Measurements from ENCODE around the gene ENPP3.

Gene ENPP3

DNA sequence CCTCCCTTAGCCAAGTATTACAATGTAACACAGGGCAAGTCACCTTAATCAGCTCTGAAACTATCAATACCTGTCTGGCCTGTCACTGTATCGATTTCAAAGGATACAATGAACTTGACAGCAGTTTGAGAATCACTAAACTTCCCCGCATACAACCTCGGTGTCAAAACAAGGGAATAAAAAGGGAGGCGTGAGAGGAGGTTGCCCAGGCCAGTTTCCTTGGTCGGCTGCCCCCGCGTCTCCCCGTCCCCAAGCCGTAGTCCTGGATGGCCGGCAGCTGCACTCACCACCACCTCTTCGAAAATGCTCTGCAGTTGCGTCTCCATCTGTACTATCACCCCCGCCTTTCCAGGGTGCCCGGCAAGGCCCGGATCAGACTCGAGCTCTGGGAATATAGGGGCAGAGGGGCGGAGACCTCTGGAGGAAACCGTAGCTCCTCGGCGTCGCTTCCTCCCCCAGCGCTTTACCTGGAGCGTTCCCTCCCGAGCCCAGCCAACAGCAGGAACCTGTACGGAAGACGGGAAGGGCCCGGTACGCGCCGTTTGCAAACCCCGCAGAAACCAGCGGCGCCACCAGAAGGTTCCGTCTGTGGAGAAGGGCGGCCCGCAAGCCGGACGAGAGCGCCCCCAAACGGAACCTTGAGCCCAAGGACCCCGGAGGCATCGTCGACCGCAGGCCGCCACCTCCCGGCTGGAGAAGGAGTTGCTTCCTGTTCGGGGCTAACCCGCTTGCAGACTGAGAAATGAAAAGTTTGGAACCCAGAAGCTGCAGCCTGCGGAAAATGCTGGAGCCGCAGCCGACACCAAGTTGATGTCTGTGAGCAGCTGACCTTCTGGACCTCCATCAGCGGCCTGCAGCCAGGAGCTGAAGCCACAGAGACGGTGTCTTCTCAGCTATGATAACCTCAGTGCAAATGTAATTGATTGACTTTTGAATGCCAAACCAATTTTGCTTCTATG lies 9.1 kb upstream of the ENPP3 start, which contains the start of gene MED23 (continued):
- TF ChIP-seq ZNF2 (tag by site-specific recombination; IDR thresholded peaks at IDR 0.05) (peak; percentile 99), BCL11A (tag by site-specific recombination; IDR thresholded peaks at IDR 0.05; ENCODE audit: low read depth) (no peak), ZNF544 (tag by site-specific recombination; IDR thresholded peaks at IDR 0.05) (no peak), ZNF350 (tag by site-specific recombination; IDR thresholded peaks at IDR 0.05) (peak; percentile 89), MZF1 (tag by site-specific recombination; IDR thresholded peaks at IDR 0.05; ENCODE audit: borderline replicate concordance) (peak; percentile 65; the same call in 1 of the 2 replicates), ZNF521 (tag by site-specific recombination; IDR thresholded peaks at IDR 0.05) (no peak), ZNF37A (tag by site-specific recombination; IDR thresholded peaks at IDR 0.05) (0 out of 2 replicates have a peak, but pooled peaks have one; percentile 10), ZBTB1 (tag by site-specific recombination; IDR thresholded peaks at IDR 0.05) (no peak), ZNF76 (tag by site-specific recombination; IDR thresholded peaks at IDR 0.05; ENCODE audit: borderline replicate concordance, low read depth) (peak; percentile 93), ZNF366 (tag by site-specific recombination; conservative IDR thresholded peaks at IDR 0.05) (peak; percentile 93), KLF16 (tag by site-specific recombination; IDR thresholded peaks at IDR 0.05) (peak; percentile 98), SP3 (tag by site-specific recombination; IDR thresholded peaks at IDR 0.05) (peak; percentile 81), ZNF302 (tag by site-specific recombination; IDR thresholded peaks at IDR 0.05; ENCODE audit: low read depth) (peak; percentile 46; the same call in 1 of the 2 replicates), YY2 (tag by site-specific recombination; IDR thresholded peaks at IDR 0.05) (peak; percentile 79), ZEB2 (tag by site-specific recombination; IDR thresholded peaks at IDR 0.05) (peak; percentile 96), ZNF785 (tag by site-specific recombination; IDR thresholded peaks at IDR 0.05) (peak; percentile 94), ZNF114 (tag by site-specific recombination; IDR thresholded peaks at IDR 0.05) (no peak), ZNF362 (tag by site-specific recombination; IDR thresholded peaks at IDR 0.05) (peak; percentile 38; the same call in 1 of the 2 replicates), ZFP3 (tag by site-specific recombination; IDR thresholded peaks at IDR 0.05; ENCODE audit: low read depth) (no peak; the same call in 1 of the 2 replicates), ZNF266 (tag by site-specific recombination; IDR thresholded peaks at IDR 0.05; ENCODE audit: low read depth) (no peak), ZXDB (tag by site-specific recombination; IDR thresholded peaks at IDR 0.05) (peak; percentile 98), ZNF202 (tag by site-specific recombination; IDR thresholded peaks at IDR 0.05; ENCODE audit: borderline replicate concordance) (no peak), GLIS2 (tag by site-specific recombination; IDR thresholded peaks at IDR 0.05) (peak; percentile 29; the same call in 1 of the 2 replicates), KLF8 (tag by site-specific recombination; IDR thresholded peaks at IDR 0.05) (peak; percentile 98), ZNF416 (tag by site-specific recombination; IDR thresholded peaks at IDR 0.05) (0 out of 2 replicates have a peak, but pooled peaks have one; percentile 28), ZNF626 (tag by site-specific recombination; IDR thresholded peaks at IDR 0.05) (peak; percentile 91; the same call in 1 of the 2 replicates), ZNF341 (tag by site-specific recombination; IDR thresholded peaks at IDR 0.05; ENCODE audit: low read depth) (peak; percentile 96)
- TF ChIP-seq, protein P1, sequence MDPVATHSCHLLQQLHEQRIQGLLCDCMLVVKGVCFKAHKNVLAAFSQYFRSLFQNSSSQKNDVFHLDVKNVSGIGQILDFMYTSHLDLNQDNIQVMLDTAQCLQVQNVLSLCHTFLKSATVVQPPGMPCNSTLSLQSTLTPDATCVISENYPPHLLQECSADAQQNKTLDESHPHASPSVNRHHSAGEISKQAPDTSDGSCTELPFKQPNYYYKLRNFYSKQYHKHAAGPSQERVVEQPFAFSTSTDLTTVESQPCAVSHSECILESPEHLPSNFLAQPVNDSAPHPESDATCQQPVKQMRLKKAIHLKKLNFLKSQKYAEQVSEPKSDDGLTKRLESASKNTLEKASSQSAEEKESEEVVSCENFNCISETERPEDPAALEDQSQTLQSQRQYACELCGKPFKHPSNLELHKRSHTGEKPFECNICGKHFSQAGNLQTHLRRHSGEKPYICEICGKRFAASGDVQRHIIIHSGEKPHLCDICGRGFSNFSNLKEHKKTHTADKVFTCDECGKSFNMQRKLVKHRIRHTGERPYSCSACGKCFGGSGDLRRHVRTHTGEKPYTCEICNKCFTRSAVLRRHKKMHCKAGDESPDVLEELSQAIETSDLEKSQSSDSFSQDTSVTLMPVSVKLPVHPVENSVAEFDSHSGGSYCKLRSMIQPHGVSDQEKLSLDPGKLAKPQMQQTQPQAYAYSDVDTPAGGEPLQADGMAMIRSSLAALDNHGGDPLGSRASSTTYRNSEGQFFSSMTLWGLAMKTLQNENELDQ (tag by site-specific recombination; IDR thresholded peaks at IDR 0.05; ENCODE audit: low read depth), result no peak
- TF ChIP-seq, protein P2, sequence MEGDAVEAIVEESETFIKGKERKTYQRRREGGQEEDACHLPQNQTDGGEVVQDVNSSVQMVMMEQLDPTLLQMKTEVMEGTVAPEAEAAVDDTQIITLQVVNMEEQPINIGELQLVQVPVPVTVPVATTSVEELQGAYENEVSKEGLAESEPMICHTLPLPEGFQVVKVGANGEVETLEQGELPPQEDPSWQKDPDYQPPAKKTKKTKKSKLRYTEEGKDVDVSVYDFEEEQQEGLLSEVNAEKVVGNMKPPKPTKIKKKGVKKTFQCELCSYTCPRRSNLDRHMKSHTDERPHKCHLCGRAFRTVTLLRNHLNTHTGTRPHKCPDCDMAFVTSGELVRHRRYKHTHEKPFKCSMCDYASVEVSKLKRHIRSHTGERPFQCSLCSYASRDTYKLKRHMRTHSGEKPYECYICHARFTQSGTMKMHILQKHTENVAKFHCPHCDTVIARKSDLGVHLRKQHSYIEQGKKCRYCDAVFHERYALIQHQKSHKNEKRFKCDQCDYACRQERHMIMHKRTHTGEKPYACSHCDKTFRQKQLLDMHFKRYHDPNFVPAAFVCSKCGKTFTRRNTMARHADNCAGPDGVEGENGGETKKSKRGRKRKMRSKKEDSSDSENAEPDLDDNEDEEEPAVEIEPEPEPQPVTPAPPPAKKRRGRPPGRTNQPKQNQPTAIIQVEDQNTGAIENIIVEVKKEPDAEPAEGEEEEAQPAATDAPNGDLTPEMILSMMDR (tag by site-specific recombination; IDR thresholded peaks at IDR 0.05), result peak; percentile 100
- TF ChIP-seq, protein P3, sequence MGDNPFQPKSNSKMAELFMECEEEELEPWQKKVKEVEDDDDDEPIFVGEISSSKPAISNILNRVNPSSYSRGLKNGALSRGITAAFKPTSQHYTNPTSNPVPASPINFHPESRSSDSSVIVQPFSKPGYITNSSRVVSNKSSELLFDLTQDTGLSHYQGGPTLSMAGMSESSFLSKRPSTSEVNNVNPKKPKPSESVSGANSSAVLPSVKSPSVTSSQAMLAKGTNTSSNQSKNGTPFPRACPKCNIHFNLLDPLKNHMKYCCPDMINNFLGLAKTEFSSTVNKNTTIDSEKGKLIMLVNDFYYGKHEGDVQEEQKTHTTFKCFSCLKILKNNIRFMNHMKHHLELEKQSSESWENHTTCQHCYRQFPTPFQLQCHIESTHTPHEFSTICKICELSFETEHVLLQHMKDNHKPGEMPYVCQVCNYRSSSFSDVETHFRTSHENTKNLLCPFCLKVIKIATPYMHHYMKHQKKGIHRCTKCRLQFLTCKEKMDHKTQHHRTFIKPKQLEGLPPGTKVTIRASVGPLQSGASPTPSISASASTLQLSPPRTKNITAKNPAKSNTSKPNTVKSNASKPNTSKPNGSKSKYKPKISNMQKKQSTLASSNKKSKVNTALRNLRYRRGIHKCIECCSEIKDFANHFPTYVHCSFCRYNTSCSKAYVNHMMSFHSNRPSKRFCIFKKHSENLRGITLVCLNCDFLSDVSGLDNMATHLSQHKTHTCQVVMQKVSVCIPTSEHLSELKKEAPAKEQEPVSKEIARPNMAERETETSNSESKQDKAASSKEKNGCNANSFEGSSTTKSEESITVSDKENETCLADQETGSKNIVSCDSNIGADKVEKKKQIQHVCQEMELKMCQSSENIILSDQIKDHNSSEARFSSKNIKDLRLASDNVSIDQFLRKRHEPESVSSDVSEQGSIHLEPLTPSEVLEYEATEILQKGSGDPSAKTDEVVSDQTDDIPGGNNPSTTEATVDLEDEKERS (tag by site-specific recombination; IDR thresholded peaks at IDR 0.05), result peak; percentile 83
